HL-60 (cell line): ENCODE data around the gene CXCR6.

Source experiments
- CTCF ChIP-seq: IDR thresholded peaks from one replicate; pipeline ENCODE4 v1.5.1; 2011; ENCODE audit warnings: low read length, control low read depth, inconsistent platforms; ENCODE audit not compliant: insufficient read depth
- POLR2AphosphoS5 ChIP-seq: IDR thresholded peaks from 2 replicates; pipeline ENCODE4 v1.6.1; 2012; ENCODE audit warnings: low read depth
- REST ChIP-seq: IDR thresholded peaks from 2 replicates; pipeline ENCODE4 v1.6.1; 2012; ENCODE audit warnings: low read depth; ENCODE audit not compliant: insufficient replicate concordance

- TF ChIP-seq REST = no peak
- TF ChIP-seq CTCF = no peak
- TF ChIP-seq POLR2AphosphoS5 = no peak
Observed at GRCh38 chr3:45905755-45906154, 37.5 kb upstream of the CXCR6 start.
